Activated B cell treated with CpG ODN at 0.5 μM for 24 hours (primary cell): Measurements from ENCODE around the gene MKLN1. TPM values are rescaled to one million over a fixed set of nuclear protein-coding genes. Genes with fewer than 3 reads are reported as not detected.

Source experiments
- ATAC-seq: fragments of 200-7000 bp; cut with Tn5 transposase; one replicate; pipeline ENCODE4 v1.10.0; 2021; ENCODE audit warnings: low read depth, mild to moderate bottlenecking, moderate library complexity
- CTCF ChIA-PET: fragments of 350-600 bp; sonication (Branson Sonifier 250); formaldehyde crosslinking; loops from one replicate; lab custom pipeline; 2021; ENCODE audit warnings: antibody characterized with exemption; lab: Charles Lee
- POLR2A ChIA-PET: fragments of 350-600 bp; sonication (Branson Sonifier 250); formaldehyde crosslinking; loops from one replicate; lab custom pipeline; 2021; ENCODE audit warnings: antibody characterized with exemption; lab: Charles Lee
- DNase-seq: peaks from one replicate; pipeline ENCODE4 v3.0.0; 2022
- H3K27ac Mint-ChIP-seq: one replicate; pipeline ENCODE4 v1.8.0; 2020; ENCODE audit warnings: mixed read lengths
- H3K27me3 Mint-ChIP-seq: one replicate; pipeline ENCODE4 v1.8.0; 2021; ENCODE audit warnings: mixed read lengths
- H3K36me3 Mint-ChIP-seq: one replicate; pipeline ENCODE4 v1.8.0; 2021; ENCODE audit warnings: low read depth, mixed read lengths
- H3K4me1 Mint-ChIP-seq: one replicate; pipeline ENCODE4 v1.8.0; 2021; ENCODE audit warnings: mixed read lengths
- H3K4me3 Mint-ChIP-seq: one replicate; pipeline ENCODE4 v1.8.0; 2020; ENCODE audit warnings: mild to moderate bottlenecking, mixed read lengths
- H3K9me3 Mint-ChIP-seq: one replicate; pipeline ENCODE4 v1.8.0; 2020; ENCODE audit warnings: mixed read lengths
- CTCF ChIP-seq: fragments of 200-600 bp; IDR thresholded peaks from one replicate; pipeline ENCODE4 v1.8.0; 2022; ENCODE audit warnings: antibody characterized with exemption, mild to moderate bottlenecking
- intact Hi-C: fragments of 100-400 bp; cut with micrococcal nuclease; formaldehyde crosslinking; loops from one replicate; pipeline ENCODE4 v1.15.1; 2024
- total RNA-seq: library from RNA; stranded (reverse); gene quantifications from 2 replicates; pipeline ENCODE4 v1.2.3, GENCODE V29; 2022

Gene MKLN1
- total RNA-seq, 1 donor from 2014 or later: 64.6 TPM

- POLR2A ChIA-PET: interaction anchor here (1.0 kb wide), 1 partner anchor 14 kb away, joined by 3 read pairs; the partner anchor contains the start of gene MKLN1
- Mint-ChIP-seq H3K27me3 (no peaks in the 10 kb centered on the region), H3K4me1 (peaks cover 32% of the 10 kb centered on the region)
These were observed 14.0 kb downstream of the MKLN1 start for GRCh38 chr7:131341690-131342089.

GRCh38 chr7:131342864-131343442, 15.3 kb downstream of the MKLN1 start:
- Mint-ChIP-seq H3K4me1 (peaks cover 44% of the 10 kb centered on the region), H3K4me3 (no peak overlapping the region), H3K27ac (no peak overlapping the region), H3K36me3 (peaks cover 11% of the 10 kb centered on the region), H3K9me3 (no peaks in the 10 kb centered on the region), H3K27me3 (no peaks in the 10 kb centered on the region)
- ATAC-seq (no peak), DNase-seq (no peak)
- intact Hi-C loops: loop anchor here (2.0 kb wide), 1 partner anchor 18 kb away; no protein-coding TSS in a partner anchor
- ChIA-PET POLR2A (interaction anchor here (0.6 to 1.0 kb wide), 2 partner anchors 9 to 47 kb away, joined by 3 read pairs; no protein-coding TSS in a partner anchor), CTCF (no interaction called here)
- no peak for TF ChIP-seq CTCF

More at GRCh38 chr7:131341690-131342089, 14.0 kb downstream of the MKLN1 start:
- no peak for ATAC-seq
- Mint-ChIP-seq H3K27ac (no peak overlapping the region), H3K36me3 (peaks cover 16% of the 10 kb centered on the region), H3K9me3 (peaks cover 6% of the 10 kb centered on the region), H3K4me3 (no peak overlapping the region)
- CTCF ChIA-PET: no interaction called here
- intact Hi-C loops: loop anchor here (2.0 kb wide), 1 partner anchor 17 kb away; no protein-coding TSS in a partner anchor
- no peak for TF ChIP-seq CTCF
- no peak for DNase-seq

- TF ChIP-seq CTCF: no peak
- Mint-ChIP-seq H3K27ac (no peak overlapping the region), H3K27me3 (no peaks in the 10 kb centered on the region), H3K4me3 (no peak overlapping the region), H3K4me1 (peaks cover 42% of the 10 kb centered on the region), H3K36me3 (peaks cover 10% of the 10 kb centered on the region), H3K9me3 (no peaks in the 10 kb centered on the region)
- ChIA-PET CTCF (no interaction called here), POLR2A (no interaction called here)
- DNase-seq (no peak), ATAC-seq (no peak)
- intact Hi-C loops: no loop called here
These were observed 19.4 kb downstream of the MKLN1 start for GRCh38 chr7:131346885-131347592.

GRCh38 chr7:131352032-131352431, 24.4 kb downstream of the MKLN1 start:
- no peak overlapping the region for H3K4me3 Mint-ChIP-seq
- no peak for TF ChIP-seq CTCF
- H3K36me3 Mint-ChIP-seq: peaks cover 12% of the 10 kb centered on the region
- ChIA-PET CTCF (no interaction called here), POLR2A (no interaction called here)
- H3K9me3 Mint-ChIP-seq: no peaks in the 10 kb centered on the region
- ATAC-seq (no peak), DNase-seq (no peak)
- peaks cover 57% of the 10 kb centered on the region for H3K4me1 Mint-ChIP-seq
- H3K27me3 Mint-ChIP-seq: no peaks in the 10 kb centered on the region
- no peak overlapping the region for H3K27ac Mint-ChIP-seq
- intact Hi-C loops: loop anchor here (2.0 kb wide), 1 partner anchor 15 kb away; no protein-coding TSS in a partner anchor

GRCh38 chr7:131354390-131354789, 26.7 kb downstream of the MKLN1 start:
- H3K9me3 Mint-ChIP-seq: no peaks in the 10 kb centered on the region
- no peak for ATAC-seq
- intact Hi-C loops: no loop called here
- no peak for DNase-seq
- no peak overlapping the region for H3K27ac Mint-ChIP-seq
- H3K27me3 Mint-ChIP-seq: no peaks in the 10 kb centered on the region
- H3K4me3 Mint-ChIP-seq: no peak overlapping the region
- H3K4me1 Mint-ChIP-seq: peaks cover 64% of the 10 kb centered on the region
- POLR2A ChIA-PET: no interaction called here
- CTCF ChIA-PET: no interaction called here
- no peak for TF ChIP-seq CTCF
- H3K36me3 Mint-ChIP-seq: peaks cover 11% of the 10 kb centered on the region
